IMR-90 (cell line): ENCODE results near the gene CHRNG.

ENCODE experiments used
- MAFK ChIP-seq: IDR thresholded peaks from 2 replicates; pipeline ENCODE4 v1.6.1; 2012; ENCODE audit warnings: low read depth, low read length, improper control_type of control experiment
- MAZ ChIP-seq: IDR thresholded peaks from 2 replicates; pipeline ENCODE4 v1.6.1; 2012; ENCODE audit warnings: low read depth, mild to moderate bottlenecking, low read length, improper control_type of control experiment, moderate library complexity, borderline replicate concordance

- TF ChIP-seq MAFK = no peak
- TF ChIP-seq MAZ = no peak
These were observed 2.6 kb downstream of the CHRNG start for GRCh38 chr2:232541961-232542714.
